HG02970 (cell line): ENCODE data around the gene RAP1GDS1.
"Not testable (repeated sequence)": the region's sequence is repeated elsewhere in the genome, so short reads cannot be mapped to it uniquely, and the experiment has no call there.

Source experiments
- ATAC-seq: cut with Tn5 transposase; IDR thresholded peaks from one replicate; pipeline ENCODE4 v1.9.1; 2021; ENCODE audit warnings: mild to moderate bottlenecking, moderate library complexity, moderate number of reproducible peaks; ENCODE audit not compliant: unreplicated experiment, low FRiP score

Gene RAP1GDS1

GRCh38 chr4:98285676-98286075, 24.5 kb downstream of the RAP1GDS1 start:
- no peak for ATAC-seq

DNA sequence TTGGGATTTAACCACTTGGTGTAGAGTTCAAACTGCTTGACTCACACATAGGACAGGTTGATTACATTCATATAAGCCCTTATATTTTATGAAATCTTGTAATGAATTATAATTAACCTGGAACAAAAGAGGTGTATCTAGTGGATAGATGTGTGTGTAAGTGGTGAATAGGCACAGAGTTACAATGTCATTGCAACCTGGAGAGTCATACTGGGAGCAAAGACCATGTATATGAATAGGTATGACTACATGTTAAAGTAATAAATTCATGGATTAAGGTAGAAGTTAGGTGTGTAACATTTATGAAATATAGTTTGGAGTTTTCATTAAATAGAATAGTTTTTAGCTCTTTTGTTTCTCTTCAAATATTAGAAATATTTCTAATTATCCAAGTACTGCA, 26.1 kb downstream of the RAP1GDS1 start:
- ATAC-seq: no peak

DNA sequence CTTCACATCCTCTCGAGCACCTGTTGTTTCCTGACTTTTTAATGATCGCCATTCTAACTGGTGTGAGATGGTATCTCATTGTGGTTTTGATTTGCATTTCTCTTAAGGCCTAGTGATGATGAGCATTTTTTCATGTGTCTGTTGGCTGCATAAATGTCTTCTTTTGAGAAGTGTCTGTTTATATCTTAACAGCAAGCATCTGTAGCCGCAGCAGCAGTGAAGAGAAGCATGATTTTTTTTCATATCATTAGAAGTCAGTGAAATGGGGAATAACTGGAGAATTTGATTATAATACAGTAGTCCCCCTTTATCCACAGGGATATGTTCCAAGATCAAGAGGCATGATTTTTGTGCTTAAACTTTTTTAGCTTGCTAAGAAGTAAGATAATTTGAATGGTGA, 27.5 kb downstream of the RAP1GDS1 start:
- not testable (repeated sequence) for ATAC-seq

DNA sequence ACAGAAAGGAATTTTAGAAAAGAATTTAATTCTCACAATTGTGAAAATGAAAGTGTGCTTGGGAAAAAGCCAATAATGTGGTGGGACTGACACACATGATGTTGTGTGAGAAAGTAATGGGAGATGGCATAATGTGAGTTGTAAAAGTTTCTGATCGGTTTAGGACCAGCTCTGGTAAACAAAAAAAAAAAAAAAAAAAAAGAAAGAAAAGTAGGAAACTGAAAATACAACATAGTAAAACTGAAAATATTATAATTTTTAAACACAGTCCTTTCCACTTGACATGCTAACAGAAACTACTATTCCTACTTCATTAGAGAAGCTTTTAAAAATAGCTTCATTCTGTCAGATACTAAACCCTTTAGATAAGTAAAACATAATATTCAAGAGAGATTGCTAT, 28.2 kb downstream of the RAP1GDS1 start:
- ATAC-seq: no peak

DNA sequence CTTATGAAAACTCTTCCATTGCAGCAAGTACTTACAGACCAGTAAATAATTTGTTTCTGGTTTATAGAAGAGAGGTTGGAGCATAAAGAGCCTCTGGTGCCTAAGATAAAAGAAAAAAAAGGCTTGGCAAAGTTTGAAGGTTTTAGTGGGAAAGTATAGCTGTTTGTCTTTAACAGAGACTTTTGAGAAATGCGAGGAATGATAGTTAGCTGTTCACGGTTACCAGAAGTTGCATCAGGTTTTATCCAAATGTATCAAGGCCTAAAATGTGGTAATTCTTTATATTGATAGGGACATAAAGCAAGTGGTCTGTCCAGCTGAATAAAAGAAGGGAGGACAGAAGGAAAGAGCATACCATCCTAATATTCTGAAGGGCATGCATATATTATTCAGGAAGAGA, 29.3 kb downstream of the RAP1GDS1 start:
- no peak for ATAC-seq

GRCh38 chr4:98293104-98293887, 32.1 kb downstream of the RAP1GDS1 start:
- ATAC-seq: no peak

GRCh38 chr4:98298022-98298421, 36.8 kb downstream of the RAP1GDS1 start:
- ATAC-seq: no peak

DNA sequence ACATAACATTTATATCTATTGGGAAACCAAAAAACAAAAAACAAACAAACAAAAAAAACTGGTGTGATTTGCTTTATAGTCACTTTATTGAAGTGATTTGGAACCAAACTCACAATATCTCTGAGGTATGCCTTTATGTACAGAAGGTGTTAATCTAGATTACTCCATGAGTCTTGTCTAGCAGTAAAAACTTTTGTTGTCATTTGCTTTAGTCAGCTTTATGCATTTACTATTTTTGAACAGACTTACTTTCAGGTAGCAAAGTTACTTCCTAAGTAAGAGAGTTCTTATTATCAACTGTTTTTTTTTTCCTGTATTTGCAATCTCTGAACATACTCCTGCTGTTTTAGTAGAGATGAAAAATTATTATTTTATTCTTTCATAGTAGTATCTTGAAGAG, 39.5 kb downstream of the RAP1GDS1 start:
- no peak for ATAC-seq

DNA sequence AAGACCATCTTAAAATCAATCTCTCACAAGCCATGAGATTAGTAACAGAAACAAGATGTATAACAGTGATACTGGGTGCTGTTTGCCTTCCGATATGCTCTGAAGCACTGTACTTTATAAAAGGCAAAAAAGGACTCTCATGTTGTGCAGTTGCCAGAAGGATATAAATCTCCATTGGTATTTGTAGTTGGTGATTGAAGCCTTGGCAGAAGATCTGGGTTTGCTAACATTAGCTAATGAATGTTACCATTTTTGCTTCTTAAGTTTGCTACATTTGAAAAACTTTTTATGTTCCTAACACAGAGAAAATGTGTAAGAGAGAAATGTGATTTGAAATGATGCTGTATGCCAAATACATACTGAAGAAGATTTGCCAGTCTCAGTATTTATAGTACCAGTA, 44.4 kb downstream of the RAP1GDS1 start:
- no peak for ATAC-seq

GRCh38 chr4:98310867-98311266, 49.7 kb downstream of the RAP1GDS1 start:
- no peak for ATAC-seq

DNA sequence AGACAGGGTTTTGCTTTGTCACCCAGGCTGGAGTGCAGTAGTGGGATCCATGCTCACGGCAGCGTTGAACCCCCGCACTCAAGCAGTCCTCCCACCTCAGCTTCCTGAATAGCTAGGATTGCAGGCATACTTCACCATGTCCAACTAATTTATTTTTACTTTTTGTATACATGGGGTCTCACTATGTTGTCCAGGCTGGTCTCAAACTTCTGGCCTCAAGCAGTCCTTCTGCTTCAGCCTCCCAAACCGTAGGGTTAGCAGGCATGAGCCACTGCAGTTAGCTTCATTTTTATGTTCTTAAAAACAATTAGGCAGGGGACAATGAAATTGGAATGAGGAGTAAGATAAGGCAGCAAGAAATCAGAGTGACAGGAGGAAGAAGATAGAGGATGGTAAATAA, 50.5 kb downstream of the RAP1GDS1 start:
- ATAC-seq: no peak

- ATAC-seq: no peak
Measured at GRCh38 chr4:98314791-98315565, 53.8 kb downstream of the RAP1GDS1 start.

- ATAC-seq: no peak
Measured at GRCh38 chr4:98318521-98318920, 57.3 kb downstream of the RAP1GDS1 start.

- ATAC-seq: no peak
Measured at GRCh38 chr4:98319021-98319420, 57.8 kb downstream of the RAP1GDS1 start.

DNA sequence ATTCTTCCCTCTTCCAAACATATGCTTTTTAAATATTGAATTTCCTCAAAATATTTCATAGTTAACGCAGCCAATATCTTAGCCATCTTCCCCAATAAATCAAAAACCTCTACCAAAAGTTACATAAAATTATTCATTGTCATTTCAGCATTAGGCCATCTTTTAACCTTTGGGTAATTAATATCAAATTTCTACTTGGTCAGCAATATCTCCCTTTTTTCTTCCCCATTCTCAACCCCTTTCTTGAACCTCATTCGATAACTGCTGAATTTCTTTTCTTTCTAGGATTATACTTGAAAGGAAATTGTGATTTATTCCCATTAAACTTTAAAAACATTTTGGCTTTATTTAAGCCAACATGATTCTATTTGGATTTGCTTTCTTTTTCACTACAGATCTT, 65.0 kb downstream of the RAP1GDS1 start:
- ATAC-seq: no peak

- ATAC-seq: no peak
Measured at GRCh38 chr4:98327694-98328093, 66.5 kb downstream of the RAP1GDS1 start.

DNA sequence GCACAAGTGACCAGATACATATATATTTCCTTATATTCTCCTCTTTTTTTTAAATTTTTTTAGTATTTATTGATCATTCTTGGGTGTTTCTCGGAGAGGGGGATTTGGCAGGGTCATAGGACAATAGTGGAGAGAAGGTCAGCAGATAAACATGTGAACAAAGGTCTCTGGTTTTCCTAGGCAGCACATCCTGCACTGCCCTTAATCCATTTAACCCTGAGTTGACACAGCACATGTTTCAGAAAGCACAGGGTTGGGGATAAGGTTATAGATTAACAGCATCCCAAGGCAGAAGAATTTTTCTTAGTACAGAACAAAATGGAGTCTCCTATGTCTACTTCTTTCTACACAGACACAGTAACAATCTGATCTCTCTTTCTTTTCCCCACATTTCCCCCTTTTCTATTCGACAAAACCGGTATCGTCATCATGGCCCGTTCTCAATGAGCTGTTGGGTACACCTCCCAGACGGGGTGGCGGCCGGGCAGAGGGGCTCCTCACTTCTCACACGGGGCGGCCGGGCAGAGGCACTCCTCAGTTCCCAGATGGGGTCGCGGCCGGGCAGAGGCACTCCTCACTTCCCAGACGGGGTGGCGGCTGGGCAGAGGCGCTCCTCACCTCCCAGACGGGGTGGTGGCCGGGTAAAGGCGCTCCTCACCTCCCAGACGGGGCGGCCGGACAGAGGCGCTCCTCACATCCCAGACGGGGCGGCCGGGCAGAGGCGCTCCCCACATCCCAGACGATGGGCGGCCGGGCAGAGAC, 68.9 kb downstream of the RAP1GDS1 start:
- not testable (repeated sequence) for ATAC-seq

GRCh38 chr4:98332017-98332416, 70.8 kb downstream of the RAP1GDS1 start:
- ATAC-seq: no peak

DNA sequence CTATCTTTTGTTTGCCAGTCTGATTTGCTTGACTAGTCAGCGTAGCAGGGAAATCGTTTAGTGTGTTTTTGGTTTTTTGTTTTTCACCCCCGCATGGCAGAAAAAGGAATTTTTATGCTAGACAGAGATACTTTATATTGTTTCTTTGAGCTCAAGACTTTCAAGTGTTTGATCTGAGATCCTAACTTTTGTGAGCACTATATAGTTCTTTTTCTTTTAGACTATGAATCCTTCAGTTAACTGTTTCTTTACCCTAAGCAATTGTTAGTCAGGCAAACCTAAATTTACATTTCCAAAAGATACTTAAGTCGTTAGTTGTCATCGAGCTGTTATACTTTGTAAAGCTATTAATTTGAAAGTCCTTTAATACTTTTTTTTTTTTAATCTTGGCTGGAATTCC, 73.3 kb downstream of the RAP1GDS1 start:
- no peak for ATAC-seq

DNA sequence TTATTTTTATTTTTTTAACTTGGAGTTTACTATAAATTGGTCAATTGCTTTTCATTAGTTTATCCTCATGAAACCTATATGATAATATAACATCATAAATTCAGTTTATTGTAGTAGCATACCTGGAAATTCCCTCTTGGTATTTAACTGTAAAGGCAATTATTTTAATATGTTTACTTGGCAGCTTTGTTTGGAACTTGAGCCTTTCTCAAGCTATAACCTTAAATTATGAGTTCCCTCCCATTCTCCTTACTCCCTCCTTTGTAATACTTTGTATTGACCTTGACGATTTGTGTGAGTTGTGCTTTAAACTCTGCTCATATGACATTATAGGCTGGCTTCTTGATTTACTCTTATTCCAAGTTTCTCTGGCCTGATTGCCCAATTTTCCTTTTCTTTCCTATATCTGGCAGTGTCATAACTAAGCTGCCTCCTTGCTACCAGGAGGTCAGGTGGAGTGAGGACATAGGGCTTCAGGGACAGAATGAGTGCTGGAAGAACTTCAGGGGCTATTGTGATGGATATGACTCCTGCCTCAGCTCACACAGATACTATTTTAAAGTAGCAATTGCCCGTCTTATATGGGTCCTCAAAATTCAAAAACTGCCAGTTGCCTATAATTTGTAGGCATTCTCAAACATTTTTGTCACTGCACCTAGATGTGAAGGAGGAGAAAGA, 77.7 kb downstream of the RAP1GDS1 start:
- ATAC-seq: no peak

DNA sequence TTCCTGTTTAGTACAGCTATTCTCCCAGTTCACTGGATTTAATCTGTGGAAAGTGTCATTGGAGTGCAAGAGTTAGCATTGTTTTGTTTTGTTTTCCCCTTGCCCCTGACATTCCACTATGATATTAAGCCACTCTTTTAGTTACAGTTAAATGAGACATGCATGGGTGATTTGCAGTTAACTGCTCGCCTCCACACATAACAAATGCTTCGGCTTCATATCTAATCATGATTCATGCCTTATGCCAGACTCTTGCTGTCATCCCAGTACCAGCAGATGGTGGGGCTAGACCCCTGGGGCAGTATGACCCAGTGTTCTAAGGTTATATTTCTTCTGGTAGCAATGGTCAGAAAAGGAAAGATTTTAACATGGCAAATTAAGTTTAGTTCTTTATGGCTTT, 80.1 kb downstream of the RAP1GDS1 start:
- no peak for ATAC-seq
